ENCODE measurements around the gene PRRX1.

DNA sequence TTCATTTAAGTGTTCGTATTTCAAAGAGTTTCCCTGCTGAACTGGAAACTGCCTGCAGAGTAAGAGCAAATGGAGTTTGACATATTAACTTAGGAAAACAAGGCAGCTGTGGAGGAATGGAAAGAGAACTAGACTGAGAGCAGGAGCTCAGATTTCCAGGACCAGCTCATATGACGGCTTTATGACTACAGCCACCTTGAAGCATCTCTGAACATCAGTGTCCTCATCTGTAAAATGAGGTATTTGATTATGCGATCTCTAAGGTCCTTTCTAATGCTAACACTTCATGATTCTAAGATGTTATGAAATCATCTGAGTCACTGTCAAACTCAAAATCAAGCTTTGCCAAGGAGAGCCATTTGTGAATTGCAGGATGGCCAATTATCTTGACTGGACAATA, 112.3 kb downstream of the PRRX1 start:
- TF ChIP-seq TAF1 (IDR thresholded peaks at IDR 0.05; ENCODE audit: low read depth) (no peak), RAD21 (IDR thresholded peaks at IDR 0.05; ENCODE audit: low read depth) (no peak), EP300 (IDR thresholded peaks at IDR 0.05; ENCODE audit: borderline replicate concordance) (no peak), NFIC (IDR thresholded peaks at IDR 0.05) (no peak), YY1 (IDR thresholded peaks at IDR 0.05; ENCODE audit: low read depth) (no peak), CEBPB (IDR thresholded peaks at IDR 0.05) (no peak)
- TF ChIP-seq, protein P1, sequence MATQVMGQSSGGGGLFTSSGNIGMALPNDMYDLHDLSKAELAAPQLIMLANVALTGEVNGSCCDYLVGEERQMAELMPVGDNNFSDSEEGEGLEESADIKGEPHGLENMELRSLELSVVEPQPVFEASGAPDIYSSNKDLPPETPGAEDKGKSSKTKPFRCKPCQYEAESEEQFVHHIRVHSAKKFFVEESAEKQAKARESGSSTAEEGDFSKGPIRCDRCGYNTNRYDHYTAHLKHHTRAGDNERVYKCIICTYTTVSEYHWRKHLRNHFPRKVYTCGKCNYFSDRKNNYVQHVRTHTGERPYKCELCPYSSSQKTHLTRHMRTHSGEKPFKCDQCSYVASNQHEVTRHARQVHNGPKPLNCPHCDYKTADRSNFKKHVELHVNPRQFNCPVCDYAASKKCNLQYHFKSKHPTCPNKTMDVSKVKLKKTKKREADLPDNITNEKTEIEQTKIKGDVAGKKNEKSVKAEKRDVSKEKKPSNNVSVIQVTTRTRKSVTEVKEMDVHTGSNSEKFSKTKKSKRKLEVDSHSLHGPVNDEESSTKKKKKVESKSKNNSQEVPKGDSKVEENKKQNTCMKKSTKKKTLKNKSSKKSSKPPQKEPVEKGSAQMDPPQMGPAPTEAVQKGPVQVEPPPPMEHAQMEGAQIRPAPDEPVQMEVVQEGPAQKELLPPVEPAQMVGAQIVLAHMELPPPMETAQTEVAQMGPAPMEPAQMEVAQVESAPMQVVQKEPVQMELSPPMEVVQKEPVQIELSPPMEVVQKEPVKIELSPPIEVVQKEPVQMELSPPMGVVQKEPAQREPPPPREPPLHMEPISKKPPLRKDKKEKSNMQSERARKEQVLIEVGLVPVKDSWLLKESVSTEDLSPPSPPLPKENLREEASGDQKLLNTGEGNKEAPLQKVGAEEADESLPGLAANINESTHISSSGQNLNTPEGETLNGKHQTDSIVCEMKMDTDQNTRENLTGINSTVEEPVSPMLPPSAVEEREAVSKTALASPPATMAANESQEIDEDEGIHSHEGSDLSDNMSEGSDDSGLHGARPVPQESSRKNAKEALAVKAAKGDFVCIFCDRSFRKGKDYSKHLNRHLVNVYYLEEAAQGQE (IDR thresholded peaks at IDR 0.05; ENCODE audit: low read depth), result no peak
